DMS153 treated with DMSO at 0.1 percent for 48 hours (cell line): ENCODE measurements around the gene C5AR1.
"Not testable (repeated sequence)": the region's sequence is repeated elsewhere in the genome, so short reads cannot be mapped to it uniquely, and the experiment has no call there.

Source experiments
- DNase-seq: peaks from one replicate; lab custom pipeline; 2025; ENCODE audit not compliant: unreplicated experiment; lab: John Stamatoyannopoulos, UW

C5AR1 gene

DNA sequence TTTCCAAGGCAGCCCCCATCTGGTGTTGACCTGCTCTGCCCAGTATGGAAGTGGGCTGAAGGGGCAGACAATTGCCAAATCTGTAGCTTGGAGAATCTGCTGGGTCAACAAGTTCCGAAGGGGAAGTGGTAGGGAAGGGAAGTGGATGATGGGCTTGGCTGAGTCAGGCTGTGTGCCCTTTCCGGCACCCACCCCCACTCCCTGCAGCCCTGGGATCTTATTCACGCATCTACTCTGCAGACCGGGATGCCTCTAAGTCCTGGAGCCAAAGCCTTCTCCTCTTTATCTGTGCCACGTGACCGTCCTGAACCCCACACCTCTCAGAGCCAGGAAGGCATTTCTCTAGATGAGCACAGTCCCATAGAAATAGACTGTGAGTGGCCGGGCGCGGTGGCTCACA is 14.8 kb downstream of the C5AR1 start:
- DNase-seq = no peak

GRCh38 chr19:47330466-47330869 is 20.8 kb downstream of the C5AR1 start:
- no peak for DNase-seq

DNA sequence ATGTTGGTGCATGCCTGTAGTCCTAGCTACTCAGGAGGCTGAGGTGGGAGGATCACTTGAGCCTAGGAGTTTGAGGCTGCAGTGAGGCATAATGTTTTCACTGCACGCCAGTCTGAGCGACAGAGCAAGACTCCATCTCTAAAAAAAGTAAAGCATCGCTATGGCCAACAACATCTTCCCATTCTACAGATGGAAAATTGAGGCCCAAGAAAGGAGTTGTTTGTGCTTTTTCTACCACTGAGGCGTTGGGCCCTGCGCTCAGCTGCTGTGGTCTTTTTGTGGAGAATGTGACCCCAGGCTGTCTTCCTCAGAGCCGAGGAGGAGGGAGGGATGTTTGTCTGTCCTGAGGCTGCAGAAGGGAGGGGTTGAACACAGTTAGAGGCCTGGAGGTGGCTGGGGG is 21.8 kb downstream of the C5AR1 start:
- no peak for DNase-seq

DNA sequence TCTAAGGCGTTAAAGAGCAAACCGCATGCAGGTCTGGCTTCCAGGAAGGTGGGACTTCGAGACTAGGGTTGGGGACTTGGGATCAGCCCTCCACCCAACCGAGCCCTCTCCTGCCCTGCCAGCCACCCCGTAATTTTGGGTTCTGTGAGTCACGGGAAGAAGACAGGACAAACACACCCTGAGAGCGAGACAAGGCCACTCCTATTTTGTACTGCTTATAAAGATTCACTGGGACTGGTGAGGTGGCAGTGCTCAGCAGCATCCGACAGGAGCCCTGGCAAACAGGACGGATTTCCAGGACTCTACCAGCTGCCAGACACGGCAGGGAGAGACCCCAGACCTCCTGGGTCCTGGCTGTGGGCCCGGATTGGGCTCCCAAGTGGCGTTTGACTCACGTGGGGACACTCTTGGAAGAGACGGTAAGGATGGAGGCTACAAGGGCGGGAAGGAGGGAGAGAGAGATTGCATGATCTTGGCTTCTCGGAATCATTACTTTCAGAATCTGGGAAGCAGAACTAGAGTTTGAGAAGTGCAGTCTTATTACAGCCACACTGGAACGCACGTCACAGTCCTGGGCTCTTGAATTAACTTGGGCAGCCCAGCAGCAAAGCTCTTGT is 22.4 kb downstream of the C5AR1 start, which contains the start of gene C5AR2:
TSS of gene C5AR2 (plus strand) at position 245 of the 617 bp plus-strand sequence. CDS start 8,625 bp downstream, outside the sequence.
- no peak for DNase-seq

- DNase-seq = peak; percentile 29
These were observed 27.4 kb downstream of the C5AR1 start for GRCh38 chr19:47336765-47337718.

GRCh38 chr19:47339196-47339880 is 29.7 kb downstream of the C5AR1 start:
- DNase-seq = no peak

DNA sequence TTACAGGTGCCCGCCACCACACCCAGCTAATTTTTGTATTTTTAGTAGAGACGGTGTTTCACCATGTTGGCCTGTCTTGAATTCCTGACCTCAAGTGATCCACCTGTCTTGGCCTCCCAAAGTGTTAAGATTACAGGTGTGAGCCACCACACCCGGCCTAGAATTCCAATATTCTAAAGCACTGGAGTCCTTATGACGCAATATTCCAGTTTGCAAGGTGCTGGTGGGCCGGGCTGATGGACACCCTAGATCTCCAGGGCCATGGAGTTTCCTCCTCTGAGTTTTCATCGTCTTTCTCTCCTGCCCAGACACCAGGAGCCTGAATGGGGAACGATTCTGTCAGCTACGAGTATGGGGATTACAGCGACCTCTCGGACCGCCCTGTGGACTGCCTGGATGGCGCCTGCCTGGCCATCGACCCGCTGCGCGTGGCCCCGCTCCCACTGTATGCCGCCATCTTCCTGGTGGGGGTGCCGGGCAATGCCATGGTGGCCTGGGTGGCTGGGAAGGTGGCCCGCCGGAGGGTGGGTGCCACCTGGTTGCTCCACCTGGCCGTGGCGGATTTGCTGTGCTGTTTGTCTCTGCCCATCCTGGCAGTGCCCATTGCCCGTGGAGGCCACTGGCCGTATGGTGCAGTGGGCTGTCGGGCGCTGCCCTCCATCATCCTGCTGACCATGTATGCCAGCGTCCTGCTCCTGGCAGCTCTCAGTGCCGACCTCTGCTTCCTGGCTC is 31.0 kb downstream of the C5AR1 start:
- DNase-seq = no peak

GRCh38 chr19:47341734-47342133 is 32.1 kb downstream of the C5AR1 start:
- no peak for DNase-seq

- DNase-seq = no peak
These were observed 33.6 kb downstream of the C5AR1 start for GRCh38 chr19:47343194-47343802.

GRCh38 chr19:47344425-47344824 is 34.8 kb downstream of the C5AR1 start:
- no peak for DNase-seq

DNA sequence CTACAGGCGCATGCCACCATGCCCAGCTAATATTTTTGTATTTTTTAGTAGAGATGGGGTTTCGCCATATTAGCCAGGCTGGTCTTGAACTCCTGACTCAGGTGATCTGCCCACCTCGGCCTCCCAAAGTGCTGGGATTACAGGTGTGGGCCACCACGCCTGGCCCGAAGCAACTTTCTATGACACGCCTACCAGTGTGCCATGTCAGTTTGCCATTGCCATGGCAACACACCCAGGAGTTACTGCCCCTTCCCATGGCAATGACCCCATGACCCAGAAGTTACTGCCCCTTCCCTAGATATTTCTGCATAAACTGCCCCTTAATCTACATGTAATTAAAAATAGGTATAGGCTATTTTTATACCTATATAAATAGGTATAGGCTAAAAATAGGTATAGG is 36.4 kb downstream of the C5AR1 start:
- DNase-seq = not testable (repeated sequence)

DNA sequence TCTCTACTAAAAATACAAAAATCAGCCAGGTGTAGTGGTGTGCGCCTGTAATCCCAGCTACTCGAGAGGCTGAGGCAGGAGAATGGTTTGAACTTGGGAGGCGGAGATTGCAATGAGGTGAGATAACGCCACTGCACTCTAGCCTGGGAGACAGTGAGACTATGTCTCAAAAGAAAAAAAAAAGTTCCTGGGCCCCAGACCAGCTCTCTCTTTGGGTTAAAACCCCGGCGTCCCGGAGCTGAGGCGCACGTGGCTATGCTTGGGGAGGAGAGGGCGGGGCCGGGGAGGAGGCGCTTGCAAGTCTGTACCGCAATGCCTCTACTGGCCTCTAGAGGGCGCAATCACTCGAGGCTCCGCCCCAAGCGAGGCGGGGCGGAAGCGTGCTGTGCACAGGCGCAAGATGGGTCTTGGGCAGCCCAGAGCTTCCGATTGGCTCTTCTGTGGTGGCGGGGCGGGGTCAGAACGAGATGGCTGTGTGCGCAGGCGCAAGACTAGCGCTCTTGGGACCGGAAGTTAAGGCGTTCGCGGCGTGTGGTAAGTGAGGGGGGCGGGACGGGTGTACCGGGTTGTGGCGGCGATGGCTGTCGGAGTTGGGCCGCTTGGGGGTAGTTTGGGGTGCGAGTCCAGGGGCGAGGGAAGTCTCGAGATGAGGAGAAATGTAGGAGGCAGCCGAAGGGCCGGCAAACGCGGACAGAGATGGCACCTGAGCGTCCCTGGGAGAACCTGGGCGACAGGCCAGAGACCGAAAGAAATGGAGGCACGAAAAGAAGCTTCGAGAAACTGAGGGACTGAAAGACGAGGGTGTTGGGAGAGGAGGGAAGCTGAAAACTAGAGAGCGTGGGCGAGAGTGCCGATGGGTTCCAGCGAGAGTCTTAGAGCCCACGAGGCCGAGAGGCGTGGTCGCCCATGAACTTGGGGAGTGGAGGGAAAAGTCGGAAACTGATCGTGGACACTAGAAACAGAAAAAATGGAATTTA is 39.4 kb downstream of the C5AR1 start, which contains the start of gene DHX34:
TSS of gene DHX34 (plus strand) at position 497 of the 977 bp plus-strand sequence. CDS start 3,716 bp downstream, outside the sequence.
- peak; percentile 95 for DNase-seq

GRCh38 chr19:47350630-47351029 is 41.0 kb downstream of the C5AR1 start:
- no peak for DNase-seq

DNA sequence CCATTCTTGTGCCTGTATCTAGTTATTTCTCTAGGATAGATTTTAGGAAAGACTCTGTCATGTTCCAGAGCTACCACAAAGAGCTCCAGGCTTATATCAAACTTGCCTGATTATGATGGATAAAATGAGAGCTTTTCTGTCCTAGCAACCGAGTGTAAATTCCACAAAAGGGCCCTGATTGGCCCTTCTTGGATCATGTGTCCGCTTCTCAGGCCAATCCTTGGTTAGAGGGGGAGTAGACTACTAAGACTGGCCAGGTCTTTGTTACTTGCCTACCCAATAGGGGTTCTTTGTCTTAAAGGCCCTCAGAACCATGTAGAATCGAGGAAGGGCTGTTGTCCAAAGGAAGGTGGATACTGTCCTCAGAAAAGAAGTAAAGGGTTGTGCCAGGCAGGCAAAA is 41.9 kb downstream of the C5AR1 start:
- DNase-seq = no peak

- no peak for DNase-seq
These were observed 42.4 kb downstream of the C5AR1 start for GRCh38 chr19:47352095-47352494.

- DNase-seq = no peak
These were observed 43.6 kb downstream of the C5AR1 start for GRCh38 chr19:47353307-47353712.

DNA sequence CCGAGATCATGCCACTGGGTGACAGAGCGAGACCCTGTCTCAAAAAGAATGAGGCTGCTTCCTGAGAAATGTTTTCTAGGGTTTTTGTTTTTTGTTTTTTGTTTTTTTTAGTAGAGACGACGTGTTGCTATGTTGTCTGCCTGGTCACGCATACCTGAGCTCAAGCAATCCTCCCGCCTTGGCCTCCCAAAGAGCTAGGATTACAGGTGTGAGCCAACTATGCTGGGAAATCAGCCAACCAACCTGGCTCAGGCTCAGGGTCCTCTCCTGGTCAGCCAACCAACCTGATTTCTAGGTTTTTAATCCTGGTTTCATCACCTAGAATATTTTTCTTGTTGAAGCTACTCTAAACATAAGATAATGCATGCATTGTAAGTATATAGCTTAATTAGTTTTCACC is 47.2 kb downstream of the C5AR1 start:
- DNase-seq = no peak

- DNase-seq = no peak
These were observed 48.4 kb downstream of the C5AR1 start for GRCh38 chr19:47357788-47358680.
